RCC 7860 (cell line): ENCODE results near the gene MAGED4.
"Not testable (repeated sequence)": the region's sequence is repeated elsewhere in the genome, so short reads cannot be mapped to it uniquely, and the experiment has no call there.

Source experiments
- DNase-seq: peaks from one replicate; pipeline ENCODE4 v3.0.0-alpha.2; 2015; ENCODE audit warnings: low spot score
- FAIRE-seq: peaks from 2 replicates; lab custom pipeline; 2012; peaks lifted over from hg19 to GRCh38; lab: Jason Lieb, UNC

MAGED4 gene

GRCh38 chrX:52184440-52185077 lies at the start of gene MAGED4:
TSS of gene MAGED4 (plus strand) at chrX:52184888. CDS start at chrX:52185923, 1,035 bp downstream.
- not testable (repeated sequence) for FAIRE-seq, DNase-seq

- no peak for FAIRE-seq
- no peak for DNase-seq
These were observed 45.7 kb upstream of the MAGED4 start for GRCh38 chrX:52138830-52139544.

GRCh38 chrX:52139545-52139895 lies 45.2 kb upstream of the MAGED4 start:
- FAIRE-seq (no peak), DNase-seq (no peak)

- DNase-seq (no peak), FAIRE-seq (no peak)
These were observed 44.7 kb upstream of the MAGED4 start for GRCh38 chrX:52140020-52140419.

- FAIRE-seq, DNase-seq: not testable (repeated sequence)
These were observed 34.0 kb upstream of the MAGED4 start for GRCh38 chrX:52150667-52151066.

GRCh38 chrX:52160140-52160539 lies 24.5 kb upstream of the MAGED4 start:
- not testable (repeated sequence) for FAIRE-seq, DNase-seq

GRCh38 chrX:52166840-52167239 lies 17.8 kb upstream of the MAGED4 start:
- FAIRE-seq: no peak
- no peak for DNase-seq

GRCh38 chrX:52171055-52171454 lies 13.6 kb upstream of the MAGED4 start:
- not testable (repeated sequence) for FAIRE-seq, DNase-seq

GRCh38 chrX:52185078-52185453 lies 378 bp downstream of the MAGED4 start:
- FAIRE-seq, DNase-seq: not testable (repeated sequence)

- DNase-seq, FAIRE-seq: not testable (repeated sequence)
These were observed 26.7 kb downstream of the MAGED4 start for GRCh38 chrX:52211405-52211804.

- DNase-seq: no peak
- FAIRE-seq: no peak
These were observed 28.6 kb downstream of the MAGED4 start for GRCh38 chrX:52213276-52213675.

GRCh38 chrX:52216541-52216940 lies 31.9 kb downstream of the MAGED4 start:
- no peak for DNase-seq
- no peak for FAIRE-seq

- FAIRE-seq: no peak
- DNase-seq: no peak
These were observed 32.9 kb downstream of the MAGED4 start for GRCh38 chrX:52217494-52218160.

GRCh38 chrX:52220936-52221335 lies 36.2 kb downstream of the MAGED4 start:
- FAIRE-seq: no peak
- DNase-seq: no peak
